GM10248 (cell line): ENCODE measurements around the gene TMEM143.

ENCODE experiments used
- CTCF ChIA-PET: fragments of 300-600 bp; sonication (Branson Sonifier 250); formaldehyde crosslinking; extraction: SDS; loops from one replicate; lab custom pipeline; 2021; ENCODE audit warnings: antibody characterized with exemption; lab: Yijun Ruan, JAX
- POLR2A ChIA-PET: fragments of 350-650 bp; sonication (Branson Sonifier 250); formaldehyde crosslinking; extraction: SDS; loops from one replicate; lab custom pipeline; 2020; ENCODE audit warnings: antibody characterized with exemption; lab: Yijun Ruan, JAX
- DNase-seq: peaks from one replicate; pipeline ENCODE4 v3.0.0; 2012; ENCODE audit errors: extremely low spot score
- TF ChIP-seq, protein P1 (sequence below): IDR thresholded peaks from 2 replicates; pipeline ENCODE4 v1.5.1; 2012; ENCODE audit warnings: mild to moderate bottlenecking, low read depth; ENCODE audit errors: extremely low read depth, missing control alignments, control extremely low read depth

TMEM143 gene

GRCh38 chr19:48371367-48371766 is 7.6 kb upstream of the TMEM143 start:
- TF ChIP-seq, protein P1, sequence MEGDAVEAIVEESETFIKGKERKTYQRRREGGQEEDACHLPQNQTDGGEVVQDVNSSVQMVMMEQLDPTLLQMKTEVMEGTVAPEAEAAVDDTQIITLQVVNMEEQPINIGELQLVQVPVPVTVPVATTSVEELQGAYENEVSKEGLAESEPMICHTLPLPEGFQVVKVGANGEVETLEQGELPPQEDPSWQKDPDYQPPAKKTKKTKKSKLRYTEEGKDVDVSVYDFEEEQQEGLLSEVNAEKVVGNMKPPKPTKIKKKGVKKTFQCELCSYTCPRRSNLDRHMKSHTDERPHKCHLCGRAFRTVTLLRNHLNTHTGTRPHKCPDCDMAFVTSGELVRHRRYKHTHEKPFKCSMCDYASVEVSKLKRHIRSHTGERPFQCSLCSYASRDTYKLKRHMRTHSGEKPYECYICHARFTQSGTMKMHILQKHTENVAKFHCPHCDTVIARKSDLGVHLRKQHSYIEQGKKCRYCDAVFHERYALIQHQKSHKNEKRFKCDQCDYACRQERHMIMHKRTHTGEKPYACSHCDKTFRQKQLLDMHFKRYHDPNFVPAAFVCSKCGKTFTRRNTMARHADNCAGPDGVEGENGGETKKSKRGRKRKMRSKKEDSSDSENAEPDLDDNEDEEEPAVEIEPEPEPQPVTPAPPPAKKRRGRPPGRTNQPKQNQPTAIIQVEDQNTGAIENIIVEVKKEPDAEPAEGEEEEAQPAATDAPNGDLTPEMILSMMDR = no peak
- DNase-seq = no peak
- ChIA-PET POLR2A (no interaction called here), CTCF (interaction anchor here (1.0 to 1.4 kb wide), 3 partner anchors 8 to 20 kb away, joined by 4 to 9 read pairs (median 5); partner anchors contain the start of genes KDELR1, SYNGR4 and TMEM143)

GRCh38 chr19:48370955-48371354 is 7.2 kb upstream of the TMEM143 start:
- ChIA-PET CTCF (interaction anchor here (1.2 to 1.4 kb wide), 2 partner anchors 10 to 20 kb away, joined by 5 to 9 read pairs; partner anchors contain the start of gene KDELR1), POLR2A (no interaction called here)
- TF ChIP-seq, protein P1 = no peak
- no peak for DNase-seq

DNA sequence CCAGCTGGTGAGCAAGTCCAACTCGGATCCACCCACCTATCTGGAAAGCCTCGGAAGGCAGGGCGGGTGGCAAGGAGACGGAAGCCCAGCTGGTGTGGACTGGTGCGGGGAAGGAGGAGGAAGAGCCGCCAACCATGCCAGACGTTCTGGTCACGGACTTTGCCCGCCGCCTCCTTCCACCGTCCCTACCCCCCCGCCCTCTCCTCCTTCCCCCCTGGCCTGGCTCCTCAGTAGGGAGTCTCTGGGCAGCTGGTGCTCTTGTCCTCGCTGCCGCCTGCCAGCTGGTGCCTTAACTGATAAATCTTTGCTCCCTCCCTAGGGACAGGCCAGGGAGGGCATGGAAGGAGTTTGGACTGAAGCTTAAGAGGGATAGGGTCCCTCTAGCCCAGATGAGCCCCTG is 5.2 kb upstream of the TMEM143 start:
- DNase-seq = no peak
- TF ChIP-seq, protein P1 = no peak
- POLR2A ChIA-PET = interaction anchor here (0.6 kb wide), 1 partner anchor 260 kb away, joined by 3 read pairs; no protein-coding TSS in a partner anchor
- CTCF ChIA-PET = no interaction called here

DNA sequence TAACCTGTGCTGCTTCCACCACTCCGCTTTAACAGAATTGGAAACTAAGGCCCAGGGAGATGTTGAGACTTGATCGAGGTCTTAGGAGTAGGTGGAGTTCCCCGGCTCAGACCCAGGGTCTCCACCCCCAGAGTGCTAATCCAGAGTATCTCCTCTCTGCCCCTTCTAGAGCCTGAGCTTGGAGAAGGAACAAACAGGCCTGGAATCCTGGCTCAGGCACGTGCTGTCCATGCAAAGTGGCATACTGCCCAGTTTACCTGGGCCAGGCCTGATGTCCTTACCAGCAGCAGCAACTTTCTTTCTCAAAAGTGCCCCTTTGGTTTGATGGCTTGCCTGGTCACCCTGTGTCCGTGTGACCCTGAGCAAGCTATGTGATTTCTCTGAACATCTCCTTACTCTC is 4.1 kb upstream of the TMEM143 start:
- POLR2A ChIA-PET = no interaction called here
- DNase-seq = no peak
- TF ChIP-seq, protein P1 = no peak
- CTCF ChIA-PET = interaction anchor here (1.7 kb wide), 1 partner anchor 23 kb away, joined by 7 read pairs; the partner anchor contains the start of gene KDELR1

GRCh38 chr19:48365602-48366001 is 1.9 kb upstream of the TMEM143 start:
- ChIA-PET POLR2A (no interaction called here), CTCF (interaction anchor here (1.0 kb wide), 1 partner anchor 26 kb away, joined by 4 read pairs; the partner anchor contains the start of gene KDELR1)
- no peak for DNase-seq
- TF ChIP-seq, protein P1 = no peak

DNA sequence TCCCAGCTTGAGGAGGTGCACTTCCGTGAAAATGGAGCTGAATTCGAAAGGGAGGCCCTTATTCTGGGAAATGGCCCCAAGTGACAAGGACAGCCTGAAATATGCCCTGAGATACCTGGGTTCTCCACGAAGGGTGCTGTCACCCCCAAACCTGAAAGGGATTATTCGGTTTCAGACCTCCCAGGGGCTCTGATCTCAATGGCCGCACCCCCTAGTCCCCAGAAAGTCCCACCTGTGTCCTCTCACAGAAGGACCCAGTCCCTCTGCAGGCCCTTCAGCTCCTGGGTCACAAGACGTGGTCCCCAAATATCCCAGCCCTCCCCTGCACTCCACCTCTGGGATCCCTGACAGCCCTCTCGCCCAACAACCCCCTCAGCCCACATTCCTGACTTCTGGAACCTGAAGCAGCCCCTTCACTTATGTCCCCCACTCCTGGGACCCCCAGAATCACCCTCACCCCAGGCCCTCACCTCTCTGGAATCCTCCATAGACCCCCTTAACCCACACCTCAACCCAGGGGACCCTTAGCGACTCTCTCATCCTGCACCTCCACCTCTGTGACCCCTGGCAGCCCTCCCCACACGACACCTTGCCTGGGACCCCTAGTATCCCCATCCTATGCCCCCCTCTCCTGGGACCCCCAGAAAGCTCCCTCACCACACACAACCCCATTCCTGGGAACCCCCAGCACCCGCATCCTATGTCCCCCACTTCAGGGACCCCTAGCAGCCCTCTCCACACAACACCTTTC is 1.0 kb upstream of the TMEM143 start:
- TF ChIP-seq, protein P1 = no peak
- POLR2A ChIA-PET = interaction anchor here (0.5 to 2.5 kb wide), 8 partner anchors 8 to 1465 kb away, joined by 3 to 12 read pairs (median 3); partner anchors contain the start of genes KDELR1 and SPHK2
- DNase-seq = no peak
- CTCF ChIA-PET = interaction anchor here (0.8 to 2.9 kb wide), 12 partner anchors 7 to 228 kb away, joined by 3 to 43 read pairs (median 5); partner anchors contain the start of gene KDELR1
